Stomach smooth muscle (tissue), 2 donors: ENCODE results near the gene CALCOCO1.

ENCODE experiments used
- H3K27ac ChIP-seq: one replicate; pipeline ENCODE4 v1.7.0; 2013; ENCODE audit warnings: mild to moderate bottlenecking, low read length, inconsistent platforms
- H3K27me3 ChIP-seq, 2 donors: one replicate each; pipeline ENCODE4 v1.7.0; 2013; ENCODE audit warnings: low read length in 2 of 2; ENCODE audit not compliant: insufficient read depth in 2 of 2, control insufficient read depth in 1 of 2
- H3K36me3 ChIP-seq, 2 donors: one replicate each; pipeline ENCODE4 v1.7.0; 2013; ENCODE audit warnings: low read length in 2 of 2; ENCODE audit not compliant: control insufficient read depth in 2 of 2, insufficient read depth in 2 of 2
- H3K4me1 ChIP-seq: one replicate; pipeline ENCODE4 v1.7.0; 2013; ENCODE audit warnings: low read length; ENCODE audit not compliant: control insufficient read depth, insufficient read depth
- H3K4me3 ChIP-seq, 2 donors: one replicate each; pipeline ENCODE4 v1.7.0; 2013; ENCODE audit warnings: low read length in 2 of 2
- H3K9ac ChIP-seq, 2 donors: one replicate each; pipeline ENCODE4 v1.7.0; 2013; ENCODE audit warnings: low read length in 2 of 2, mild to moderate bottlenecking in 1 of 2
- H3K9me3 ChIP-seq, 2 donors: one replicate each; pipeline ENCODE4 v1.7.0; 2013; ENCODE audit warnings: low read length in 2 of 2; ENCODE audit not compliant: control insufficient read depth in 2 of 2
- donor health status: healthy.
- donor health status: Pancreatic carcinoma.

Gene CALCOCO1

GRCh38 chr12:53758730-53759103 lies 31.5 kb upstream of the CALCOCO1 start:
- Histone ChIP-seq H3K27me3 (peaks cover 22 to 29% of the 10 kb centered on the region in 2 donors), H3K9ac (no peak overlapping the region), H3K4me3 (no peak overlapping the region), H3K36me3 (no peaks in the 10 kb centered on the region), H3K27ac (no peak overlapping the region), H3K4me1 (peaks cover 17% of the 10 kb centered on the region), H3K9me3 (no peaks in the 10 kb centered on the region)

GRCh38 chr12:53758081-53758729 lies 31.0 kb upstream of the CALCOCO1 start:
- peaks cover 17 to 29% of the 10 kb centered on the region in 2 donors for H3K27me3 ChIP-seq

GRCh38 chr12:53757101-53757770 lies 30.0 kb upstream of the CALCOCO1 start:
- H3K9ac ChIP-seq = no peak overlapping the region
- peak overlapping the region in 1 of 2 donors; percentile 29 for H3K4me3 ChIP-seq
- H3K4me1 ChIP-seq = peaks cover 21% of the 10 kb centered on the region
- no peak overlapping the region for H3K27ac ChIP-seq
- no peaks in the 10 kb centered on the region for H3K9me3 ChIP-seq
- peaks cover 17 to 30% of the 10 kb centered on the region in 2 donors for H3K27me3 ChIP-seq
- no peaks in the 10 kb centered on the region for H3K36me3 ChIP-seq

More at GRCh38 chr12:53758081-53758729, 31.0 kb upstream of the CALCOCO1 start:
- no peak overlapping the region for H3K4me3 ChIP-seq
- no peaks in the 10 kb centered on the region for H3K36me3 ChIP-seq
- peaks cover 19% of the 10 kb centered on the region for H3K4me1 ChIP-seq
- no peaks in the 10 kb centered on the region for H3K9me3 ChIP-seq
- H3K27ac ChIP-seq = no peak overlapping the region
- no peak overlapping the region for H3K9ac ChIP-seq

- Histone ChIP-seq H3K27me3 (peaks cover 17 to 29% of the 10 kb centered on the region in 2 donors), H3K27ac (no peak overlapping the region), H3K9ac (no peak overlapping the region), H3K4me3 (peak overlapping the region in 1 of 2 donors; percentile 29), H3K36me3 (no peaks in the 10 kb centered on the region), H3K9me3 (no peaks in the 10 kb centered on the region), H3K4me1 (peaks cover 27% of the 10 kb centered on the region)
Observed at GRCh38 chr12:53756300-53757100, 29.2 kb upstream of the CALCOCO1 start.

- H3K4me1 ChIP-seq = peaks cover 31% of the 10 kb centered on the region
- H3K27me3 ChIP-seq = peaks cover 13 to 28% of the 10 kb centered on the region in 2 donors
- H3K9ac ChIP-seq = no peak overlapping the region
Observed at GRCh38 chr12:53755893-53756292, 28.6 kb upstream of the CALCOCO1 start.

GRCh38 chr12:53755451-53755891 lies 28.2 kb upstream of the CALCOCO1 start:
- Histone ChIP-seq H3K27me3 (peaks cover 13 to 30% of the 10 kb centered on the region in 2 donors), H3K4me1 (peaks cover 35% of the 10 kb centered on the region), H3K9ac (no peak overlapping the region), H3K9me3 (no peaks in the 10 kb centered on the region), H3K27ac (no peak overlapping the region), H3K4me3 (no peak overlapping the region), H3K36me3 (no peaks in the 10 kb centered on the region)

More at GRCh38 chr12:53755893-53756292, 28.6 kb upstream of the CALCOCO1 start:
- Histone ChIP-seq H3K27ac (no peak overlapping the region), H3K36me3 (no peaks in the 10 kb centered on the region), H3K4me3 (no peak overlapping the region), H3K9me3 (no peaks in the 10 kb centered on the region)

- Histone ChIP-seq H3K4me1 (peaks cover 41% of the 10 kb centered on the region), H3K27ac (no peak overlapping the region), H3K27me3 (peaks cover 13 to 28% of the 10 kb centered on the region in 2 donors), H3K9ac (no peak overlapping the region), H3K9me3 (no peaks in the 10 kb centered on the region), H3K4me3 (no peak overlapping the region), H3K36me3 (no peaks in the 10 kb centered on the region)
Observed at GRCh38 chr12:53754633-53755264, 27.5 kb upstream of the CALCOCO1 start.

GRCh38 chr12:53754188-53754585 lies 26.9 kb upstream of the CALCOCO1 start:
- no peak overlapping the region for H3K4me3 ChIP-seq
- no peak overlapping the region for H3K9ac ChIP-seq
- H3K27me3 ChIP-seq = peaks cover 9 to 28% of the 10 kb centered on the region in 2 donors
- H3K4me1 ChIP-seq = peaks cover 41% of the 10 kb centered on the region
- H3K36me3 ChIP-seq = no peaks in the 10 kb centered on the region
- no peak overlapping the region for H3K27ac ChIP-seq
- no peaks in the 10 kb centered on the region for H3K9me3 ChIP-seq

- Histone ChIP-seq H3K9ac (peak overlapping the region in 1 of 2 donors; percentile 29), H3K4me3 (no peak overlapping the region), H3K4me1 (peaks cover 41% of the 10 kb centered on the region), H3K27me3 (peaks cover 4 to 22% of the 10 kb centered on the region in 2 donors), H3K36me3 (no peaks in the 10 kb centered on the region), H3K27ac (peak overlapping the region; percentile 71), H3K9me3 (no peaks in the 10 kb centered on the region)
Observed at GRCh38 chr12:53752621-53753020, 25.4 kb upstream of the CALCOCO1 start.

- H3K27me3 ChIP-seq = peaks cover 8 to 21% of the 10 kb centered on the region in 2 donors
- peak overlapping the region in 1 of 2 donors; percentile 29 for H3K9ac ChIP-seq
- no peaks in the 10 kb centered on the region for H3K9me3 ChIP-seq
- H3K36me3 ChIP-seq = no peaks in the 10 kb centered on the region
- H3K4me3 ChIP-seq = peak overlapping the region; percentile 61 to 79
- H3K27ac ChIP-seq = peak overlapping the region; percentile 71
- peaks cover 38% of the 10 kb centered on the region for H3K4me1 ChIP-seq
Observed at GRCh38 chr12:53752192-53752601, 24.9 kb upstream of the CALCOCO1 start.
